DMS53 treated with DMSO at 0.1 percent for 48 hours (cell line): Measurements from ENCODE around the gene SCD5.

Experiments used
- DNase-seq: peaks from one replicate; lab custom pipeline; 2025; ENCODE audit not compliant: unreplicated experiment; lab: John Stamatoyannopoulos, UW

Gene SCD5

DNA sequence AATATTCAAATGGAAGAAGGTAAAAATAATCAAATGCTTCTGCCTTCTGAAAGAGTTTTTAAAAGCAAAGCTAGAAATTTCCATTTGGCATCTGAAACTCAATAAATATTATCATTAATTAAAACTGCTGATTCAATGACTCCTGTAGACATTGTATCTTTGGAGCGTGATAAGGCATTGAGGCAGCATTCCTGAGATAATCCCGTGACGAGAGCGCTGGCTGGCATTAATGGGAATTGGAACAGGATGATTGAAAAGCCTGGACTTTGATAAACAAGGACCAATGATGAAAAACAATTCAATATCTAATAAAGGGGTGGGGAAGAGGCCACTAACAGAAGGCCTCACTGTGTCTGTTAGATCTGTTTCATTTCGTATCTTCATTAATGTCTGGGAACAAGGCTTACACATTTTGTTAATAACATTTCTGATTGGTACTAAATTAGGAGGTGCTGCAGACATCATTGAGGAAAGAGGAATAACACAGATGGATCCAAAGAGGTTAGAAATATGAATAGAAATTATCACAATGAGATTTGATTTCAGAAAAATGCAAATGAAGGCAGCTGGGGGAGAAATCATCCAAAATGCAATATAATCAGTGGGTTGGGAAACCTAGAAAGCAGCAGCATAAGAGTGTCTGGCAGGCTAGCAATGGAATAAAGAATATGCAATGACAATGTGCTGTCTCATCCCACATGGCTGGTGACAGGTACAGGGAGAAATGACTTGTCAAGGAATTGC lies 102.3 kb downstream of the SCD5 start:
- DNase-seq = no peak

DNA sequence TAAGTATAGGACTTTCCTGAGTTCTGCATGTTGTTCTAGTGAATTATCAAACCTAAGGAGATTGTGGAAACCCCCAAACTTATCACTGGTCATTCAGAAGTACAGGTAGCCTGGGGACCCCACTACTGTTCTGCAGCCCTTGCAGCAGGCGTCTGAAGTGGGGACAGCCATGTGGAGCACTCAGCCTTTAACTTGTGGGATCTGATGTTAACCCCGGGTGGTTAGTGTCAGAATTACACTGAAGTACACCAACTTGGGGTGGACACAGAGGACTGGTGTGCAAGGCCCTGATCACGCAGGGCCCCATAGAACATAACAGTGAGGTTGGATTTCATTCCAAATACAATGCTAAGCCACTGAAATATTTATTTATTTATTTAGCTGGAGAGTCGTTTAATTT lies 103.7 kb downstream of the SCD5 start:
- no peak for DNase-seq

DNA sequence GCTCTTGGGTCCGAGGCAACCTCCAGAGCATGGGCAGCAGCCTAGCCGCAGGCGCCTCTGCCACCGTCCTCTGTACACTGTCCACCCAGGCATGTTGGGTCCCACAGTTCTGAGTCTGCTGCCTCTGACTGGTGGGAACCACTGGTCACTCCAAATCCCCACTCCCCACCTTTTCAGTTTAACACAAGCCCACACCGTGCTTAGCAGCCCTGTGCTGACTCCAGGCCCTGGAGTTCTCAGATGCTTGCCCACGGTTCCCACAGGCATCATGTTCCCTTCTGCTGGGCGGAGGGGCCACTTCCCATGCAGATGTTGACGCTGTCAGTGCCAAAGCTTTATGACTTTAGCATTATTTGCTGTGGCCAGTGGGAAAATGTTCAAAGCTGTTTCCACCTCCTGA lies 104.5 kb downstream of the SCD5 start:
- no peak for DNase-seq

DNA sequence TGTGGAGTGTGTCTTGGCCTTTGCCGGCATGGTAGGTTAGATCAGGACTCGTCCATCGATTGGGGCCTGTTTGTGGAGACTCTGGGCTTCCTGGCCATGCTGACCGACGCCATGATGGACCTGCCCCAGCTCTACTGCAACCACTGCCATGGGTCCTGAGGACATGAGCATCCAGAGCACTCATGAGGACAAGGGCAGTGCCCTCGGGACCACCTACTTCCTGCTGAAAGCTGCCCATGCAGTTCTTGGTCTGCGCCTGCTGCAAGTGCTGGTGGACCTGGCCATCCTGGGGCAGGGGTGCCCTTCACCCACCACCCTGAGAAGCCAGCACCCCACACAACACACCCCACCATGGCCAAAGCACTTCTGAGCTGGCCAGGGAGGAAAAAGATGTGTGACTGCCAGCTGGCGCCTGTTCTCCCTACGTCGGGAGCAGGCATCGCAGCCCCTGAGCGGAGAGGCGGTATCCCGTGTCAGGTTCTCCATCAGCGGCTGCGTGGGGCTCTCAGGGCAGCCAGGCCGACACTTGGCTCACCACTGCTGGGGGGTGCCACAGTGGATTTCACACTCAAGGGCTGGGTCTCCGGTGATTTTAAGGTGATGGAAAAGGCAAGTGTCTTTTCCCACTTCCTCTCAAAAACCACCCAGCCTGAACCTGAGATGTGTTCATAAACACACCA lies 106.4 kb downstream of the SCD5 start:
- no peak for DNase-seq

DNA sequence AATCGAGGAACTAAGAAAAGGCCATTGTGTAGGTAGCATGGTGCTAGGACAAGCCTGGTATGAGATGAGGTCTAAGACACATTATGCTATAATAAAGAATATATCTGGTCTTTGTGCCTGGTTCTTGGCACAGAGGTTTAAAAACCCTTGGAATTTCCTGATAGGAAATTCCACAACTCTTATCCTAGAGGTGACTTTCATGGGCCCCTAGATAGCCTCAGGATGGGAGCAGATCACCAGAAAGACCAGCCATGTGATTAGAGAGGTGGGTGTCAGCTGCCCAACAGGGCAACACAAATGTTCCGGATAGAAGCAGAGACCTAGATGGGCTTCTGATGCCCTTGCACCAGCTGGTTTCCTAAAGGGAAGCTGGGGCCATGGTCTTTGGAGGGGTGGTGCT lies 107.2 kb downstream of the SCD5 start:
- no peak for DNase-seq

DNA sequence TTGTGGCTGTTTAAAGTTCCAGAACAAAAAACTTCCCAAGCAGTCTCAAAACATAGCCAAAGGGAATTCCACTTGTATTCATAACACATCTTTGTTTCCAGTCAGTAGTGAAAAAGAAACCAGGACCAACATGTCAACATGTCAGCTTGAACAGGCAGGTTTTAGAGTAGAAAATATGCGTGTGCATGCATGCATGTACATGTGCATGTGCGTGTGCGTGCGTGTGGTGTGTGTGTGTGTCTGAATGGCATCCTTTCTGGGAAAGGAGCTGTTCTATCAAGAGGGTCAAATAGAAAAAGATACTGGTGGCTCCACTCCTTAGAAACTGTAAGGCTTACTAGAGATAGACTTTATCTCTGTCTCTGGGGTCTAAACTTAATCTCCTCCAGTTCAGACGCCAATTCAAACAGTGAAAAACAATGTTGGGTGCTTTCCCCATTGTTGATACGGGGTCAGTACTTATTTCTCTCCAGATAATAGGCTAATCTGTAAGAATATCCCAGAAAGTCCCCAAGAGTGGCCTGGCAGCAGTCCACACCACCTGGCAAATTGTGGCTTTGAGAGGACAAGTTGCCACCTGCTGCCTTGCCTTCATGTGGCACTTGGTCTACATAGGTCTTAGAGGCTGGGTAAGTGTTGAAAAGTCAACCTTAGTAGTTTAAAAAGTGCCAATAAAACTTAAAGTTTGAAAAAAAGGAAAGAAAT lies 110.4 kb downstream of the SCD5 start:
- no peak for DNase-seq

DNA sequence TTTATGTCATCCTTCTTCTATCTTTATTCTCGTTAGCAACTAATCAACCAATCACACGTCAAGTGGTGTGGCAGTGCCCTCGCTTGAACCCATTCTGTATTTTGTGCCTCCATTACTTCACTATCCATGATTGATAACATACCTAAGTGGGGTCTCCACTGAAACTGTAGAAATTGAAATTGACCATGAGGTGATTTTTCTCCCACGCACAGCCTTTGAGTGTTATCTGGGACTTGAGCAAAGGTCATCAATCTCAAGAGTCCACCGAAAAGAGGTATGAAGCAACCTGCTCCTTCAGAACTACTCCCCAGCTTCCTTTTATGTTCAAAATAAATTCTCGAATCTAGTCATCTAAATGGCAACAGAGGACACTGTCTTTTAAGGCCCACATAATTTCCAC lies 111.1 kb downstream of the SCD5 start:
- DNase-seq = no peak

DNA sequence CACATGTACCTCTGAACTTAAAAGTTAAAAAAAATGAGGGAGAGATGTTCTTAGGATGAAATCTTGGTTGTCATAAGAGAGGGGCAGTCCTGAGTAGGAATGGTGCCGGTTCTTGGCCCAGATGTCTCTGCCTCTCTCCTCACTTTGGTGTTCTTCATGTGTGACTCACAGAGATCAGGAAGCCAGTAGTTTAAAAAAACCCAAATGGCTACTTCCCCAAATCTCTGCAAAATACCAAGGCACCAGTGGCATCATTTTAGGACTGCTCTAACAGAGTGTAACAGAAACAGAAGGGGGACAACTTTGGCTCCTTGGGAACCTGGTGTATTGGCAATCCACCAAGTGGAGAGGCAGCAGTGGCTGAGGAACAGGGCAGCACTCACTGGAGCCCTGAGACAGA lies 116.8 kb downstream of the SCD5 start:
- DNase-seq = no peak

DNA sequence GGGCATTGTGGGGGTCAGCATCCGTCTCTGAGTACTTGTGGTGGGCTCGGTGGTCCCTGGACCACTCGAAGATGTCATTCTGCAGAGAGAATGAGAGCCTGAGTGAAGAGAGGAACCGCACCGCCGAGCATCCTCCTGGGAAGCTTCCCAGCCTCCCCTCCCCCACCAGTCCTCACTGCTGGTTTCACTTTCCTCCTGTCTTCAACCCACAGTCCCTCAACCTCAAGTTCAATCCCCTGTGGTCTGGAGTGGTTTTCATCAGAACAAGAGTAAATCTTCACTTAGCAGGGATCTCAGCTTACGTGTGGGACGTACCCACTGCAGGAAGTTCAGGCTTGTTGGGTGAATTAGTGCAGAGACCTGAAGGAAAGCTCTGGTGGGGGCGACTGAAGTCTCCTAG lies 117.8 kb downstream of the SCD5 start:
- DNase-seq = no peak

DNA sequence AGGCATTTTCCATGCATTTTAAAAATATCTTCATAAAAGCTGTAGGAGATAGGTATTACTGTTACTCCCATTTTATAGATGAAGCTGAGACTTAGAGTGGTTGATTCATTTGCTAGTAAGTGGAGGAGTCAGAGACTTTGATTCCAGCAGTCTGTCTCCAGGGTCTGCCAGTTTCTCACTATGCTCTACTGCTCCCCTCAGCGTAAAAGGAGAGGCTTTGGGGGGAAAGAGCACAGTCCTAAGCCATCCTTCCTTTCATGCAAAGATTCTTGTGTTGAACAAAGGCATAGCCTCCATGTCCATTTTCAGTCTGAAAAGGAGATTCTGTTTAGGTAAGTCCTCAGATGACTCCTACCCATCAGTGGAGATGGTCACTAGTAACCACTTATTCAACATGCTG lies 119.1 kb downstream of the SCD5 start:
- DNase-seq = no peak

DNA sequence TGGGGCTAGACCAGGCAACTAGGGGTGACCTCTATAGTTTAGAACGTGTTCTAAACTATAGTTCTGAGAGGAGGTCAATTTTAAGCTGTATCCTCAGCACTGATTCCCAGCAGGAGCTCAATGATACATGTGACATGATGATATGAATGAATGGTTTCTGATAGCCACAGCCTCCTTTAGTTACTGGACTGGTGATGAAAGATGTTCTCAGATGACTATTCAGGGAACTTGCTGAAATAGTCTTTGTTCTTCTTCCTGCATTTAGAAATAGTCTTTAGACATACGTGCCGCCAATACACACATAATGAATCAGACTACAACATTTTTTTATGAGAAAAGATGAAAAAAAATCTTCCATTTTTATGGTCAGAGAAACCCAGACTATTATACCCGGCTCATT lies 120.5 kb downstream of the SCD5 start:
- DNase-seq = no peak

DNA sequence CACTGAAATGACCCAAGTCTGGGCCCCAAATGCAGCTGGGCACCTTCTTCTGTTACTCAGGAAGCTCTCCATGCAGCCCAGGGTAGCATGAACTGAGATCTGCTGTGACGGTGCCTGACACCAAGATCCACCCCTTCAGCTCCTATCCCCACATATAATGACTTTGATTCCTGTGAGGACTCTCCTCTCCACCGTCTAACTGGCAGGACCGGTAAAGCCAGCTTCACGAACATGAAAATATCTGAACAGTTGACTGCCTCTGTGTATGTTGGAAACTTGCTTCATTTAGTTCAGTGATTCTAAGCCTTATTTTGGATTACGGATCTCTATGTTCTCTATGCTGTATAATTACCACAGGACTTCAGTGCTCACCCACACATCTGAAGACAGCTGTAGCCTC lies 121.3 kb downstream of the SCD5 start:
- DNase-seq = peak; percentile 87

DNA sequence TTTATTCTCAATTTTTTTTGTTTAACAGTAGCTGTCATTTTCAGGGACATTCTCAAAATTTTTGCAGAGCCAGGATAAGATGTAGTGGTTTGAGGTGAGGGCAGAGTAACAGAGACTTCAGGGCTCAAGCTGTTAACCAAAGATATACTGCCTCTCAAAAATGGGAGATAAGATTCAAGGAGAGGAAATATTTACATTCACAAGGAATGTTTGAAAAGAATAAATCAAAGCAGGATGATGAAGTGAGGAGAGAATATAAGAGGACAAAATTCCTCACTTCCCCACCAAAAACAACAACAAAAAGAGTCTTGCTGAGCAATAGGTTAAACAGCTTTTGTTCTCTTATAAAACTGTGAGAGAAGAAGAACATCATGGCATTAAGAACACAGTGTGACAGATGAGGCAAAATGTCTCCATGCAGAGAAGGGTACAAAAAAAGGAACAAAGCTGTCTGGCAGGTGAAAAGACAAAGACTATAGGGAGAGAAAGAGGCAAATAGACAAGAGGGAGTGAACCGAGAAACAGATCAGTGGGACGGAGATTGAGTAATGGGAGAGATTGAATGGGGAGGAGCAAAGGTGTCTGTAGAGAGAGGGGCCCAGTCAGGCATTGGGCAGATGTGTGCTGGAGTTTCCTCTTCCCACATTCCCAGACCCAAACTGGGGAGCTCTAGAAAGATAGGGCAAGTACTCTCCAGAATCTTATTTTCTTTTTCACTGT lies 130.7 kb downstream of the SCD5 start:
- no peak for DNase-seq

DNA sequence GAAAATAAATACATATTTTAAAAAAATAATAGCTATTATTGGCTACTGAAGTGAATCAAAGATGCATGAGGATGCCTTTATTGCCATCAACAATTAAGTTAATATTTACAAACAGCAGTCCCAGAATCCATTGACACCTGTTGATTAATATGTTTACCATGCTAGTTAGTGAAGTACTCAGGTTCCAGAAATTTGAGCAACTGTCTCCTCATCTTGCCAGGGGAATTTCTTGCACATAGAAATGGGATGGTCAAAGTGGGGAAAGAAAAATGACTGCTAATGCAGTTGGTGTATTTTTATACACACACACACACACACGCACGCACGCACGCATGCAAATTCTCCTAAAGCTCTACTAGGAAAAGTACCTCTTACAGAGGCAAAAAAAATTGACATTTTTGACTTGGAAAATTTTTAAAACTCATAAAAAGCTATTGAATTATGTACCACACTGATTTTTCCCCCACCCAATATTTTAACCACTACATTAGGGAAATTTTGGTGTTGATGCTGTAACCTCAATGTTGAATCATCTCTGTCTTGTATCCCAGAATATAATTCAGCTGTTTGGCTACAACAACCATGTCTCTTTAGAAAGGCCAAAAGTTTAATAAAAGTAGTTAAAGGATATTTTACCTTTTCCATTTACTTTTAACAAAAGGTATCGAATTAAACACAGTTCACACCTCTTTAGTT lies 131.5 kb downstream of the SCD5 start:
- no peak for DNase-seq

DNA sequence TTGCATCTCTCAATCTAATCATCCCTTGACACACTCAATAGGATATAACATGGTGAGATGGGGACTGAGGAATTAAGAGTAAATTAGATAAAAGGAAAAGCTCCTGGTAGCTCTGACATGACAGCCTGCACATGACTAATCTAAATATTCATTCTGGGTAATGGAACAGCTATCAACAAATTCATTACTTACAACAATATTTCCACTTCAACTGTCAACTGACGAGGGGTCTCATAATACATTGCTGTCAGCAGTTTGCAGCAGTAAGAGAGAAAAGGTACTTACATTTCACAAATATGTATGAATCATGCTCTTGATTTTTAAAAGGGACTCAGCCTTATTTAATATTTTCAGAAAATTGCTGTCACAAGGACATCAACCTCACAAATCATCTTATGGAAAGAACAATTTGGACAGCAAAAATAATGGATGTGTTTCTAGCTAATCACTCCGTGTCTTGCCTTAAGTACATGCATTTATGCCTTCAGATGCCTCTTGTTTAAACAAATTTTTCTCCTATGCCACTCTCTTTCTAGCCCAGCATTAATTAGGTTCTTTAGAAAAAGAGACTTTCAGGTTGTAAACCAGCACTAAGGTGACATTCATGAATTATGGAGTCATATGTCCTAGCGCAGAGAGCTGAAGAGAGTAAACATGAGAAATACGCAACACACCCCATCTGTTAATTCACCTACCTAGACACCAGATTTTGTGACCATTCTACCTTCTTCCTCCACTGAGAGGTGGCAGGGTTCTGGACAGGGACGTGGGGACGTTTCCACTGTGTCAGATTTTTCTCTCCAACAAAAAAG lies 137.2 kb downstream of the SCD5 start:
- no peak for DNase-seq

DNA sequence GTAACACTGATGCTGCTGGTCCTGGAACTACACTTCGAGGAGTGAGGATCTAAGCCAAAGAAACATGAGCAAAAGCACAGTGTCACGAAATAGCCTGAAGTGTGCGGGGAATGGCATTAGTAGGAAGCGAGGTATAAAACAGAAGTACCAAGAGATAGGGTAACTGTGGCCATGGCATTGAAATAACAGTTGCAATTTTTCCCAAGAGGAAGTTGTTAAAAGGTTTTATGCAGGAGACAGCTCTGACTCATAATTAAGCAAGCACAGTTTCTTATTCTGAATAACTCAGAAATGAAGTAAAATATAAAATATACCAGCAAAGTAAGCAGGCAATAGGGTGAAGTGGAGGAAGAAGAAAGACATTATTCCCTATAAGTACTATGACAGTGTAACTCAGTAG lies 146.5 kb downstream of the SCD5 start:
- no peak for DNase-seq

DNA sequence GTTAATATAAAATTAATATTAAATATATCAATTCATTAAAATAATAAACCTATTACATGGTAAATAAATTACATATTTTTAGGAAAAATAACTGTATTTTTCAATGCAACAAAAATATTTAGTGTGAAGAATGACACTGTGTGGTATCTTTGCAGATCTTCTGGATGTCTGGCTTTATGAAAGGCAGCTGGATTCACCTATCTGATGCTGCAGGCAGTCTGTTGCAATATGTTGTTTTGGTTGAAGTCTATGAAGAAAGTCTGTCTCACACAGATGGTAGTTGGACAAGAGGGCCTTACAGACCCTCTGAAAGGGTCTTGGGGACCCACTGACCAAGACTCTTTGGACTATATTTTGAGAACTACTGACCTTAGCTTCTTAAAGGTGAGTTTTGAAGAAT lies 147.7 kb downstream of the SCD5 start:
- no peak for DNase-seq

DNA sequence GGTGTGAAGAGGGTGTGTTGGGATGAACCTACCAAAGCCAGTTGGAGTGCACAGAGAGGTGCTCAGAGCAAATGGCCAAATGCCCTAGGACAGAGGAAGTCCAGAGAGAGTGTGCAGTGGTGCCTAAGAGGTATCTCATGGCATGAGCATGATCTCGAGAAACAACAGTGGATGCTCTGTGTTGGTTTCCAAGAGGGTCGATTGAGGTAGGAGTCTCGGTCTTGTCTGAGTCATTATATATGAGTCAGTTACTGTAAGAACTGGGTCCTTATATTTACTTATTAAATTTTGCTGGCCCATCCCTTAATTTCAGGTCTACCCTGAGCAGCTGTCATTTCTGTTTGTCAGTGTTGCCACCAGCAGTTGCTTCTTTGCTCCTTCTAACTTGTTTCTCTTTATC lies 150.2 kb downstream of the SCD5 start:
- no peak for DNase-seq

DNA sequence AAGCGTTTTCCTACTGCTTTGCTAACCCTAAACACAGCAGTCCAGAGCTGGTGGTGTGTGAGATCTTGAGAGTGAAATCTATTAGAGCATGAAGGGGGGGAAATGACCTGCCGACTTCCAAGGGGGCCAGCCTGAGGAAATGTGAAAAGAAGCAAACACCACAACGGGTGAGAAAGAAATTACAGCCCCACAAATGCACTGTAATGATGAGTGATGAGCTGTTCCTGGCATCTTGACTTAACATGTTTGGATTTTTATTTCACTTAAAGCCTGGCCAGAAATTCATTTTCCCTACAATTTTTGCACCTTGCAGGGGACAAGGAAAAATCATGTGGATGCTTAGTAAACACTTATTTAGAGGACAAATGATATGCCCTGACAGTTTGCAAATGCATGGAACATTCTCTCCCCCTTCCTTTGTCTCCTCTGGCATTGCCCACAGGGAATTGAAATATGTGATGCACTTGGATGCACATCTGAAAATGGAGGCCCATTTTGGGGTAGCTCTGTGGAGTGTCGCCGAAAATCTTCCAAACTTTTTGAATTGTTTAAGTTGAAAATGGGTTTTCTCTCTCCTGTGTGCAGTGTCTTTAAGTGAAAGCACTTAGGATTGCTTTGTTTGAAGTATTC lies 152.5 kb downstream of the SCD5 start:
- no peak for DNase-seq

DNA sequence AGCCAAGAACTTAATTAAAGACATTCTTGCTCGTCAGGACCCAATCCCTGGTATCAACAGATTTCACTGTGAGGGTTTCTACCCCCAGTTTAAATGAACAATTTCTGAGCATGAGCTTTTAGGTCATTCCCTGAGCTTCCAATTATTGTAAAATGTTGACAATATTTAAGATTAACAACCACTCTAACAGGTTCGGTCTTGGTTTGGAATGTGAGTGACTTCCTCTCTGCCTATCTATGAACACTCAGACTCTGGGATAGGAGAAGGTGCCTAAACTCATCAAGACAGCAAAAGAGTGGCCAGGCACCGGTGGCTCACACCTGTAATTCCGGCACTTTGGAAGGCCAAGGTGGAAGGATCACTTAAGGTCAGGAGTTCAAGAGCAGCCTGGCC lies 153.9 kb downstream of the SCD5 start:
- no peak for DNase-seq
